H9 (cell line): ENCODE results near the gene ANK3. TPM values are rescaled to one million over a fixed set of nuclear protein-coding genes. Genes with fewer than 3 reads are reported as not detected.

Experiments used
- DNase-seq: peaks from one replicate; pipeline ENCODE4 v3.0.0-alpha.2; 2017
- H2AFZ ChIP-seq: one replicate; pipeline ENCODE4 v1.6.1; 2013; ENCODE audit warnings: mild to moderate bottlenecking, low read length, control low read depth, moderate library complexity
- H2AK5ac ChIP-seq: 2 replicates; pipeline ENCODE4 v1.6.1; 2013; ENCODE audit warnings: low read length, control low read depth, mixed read lengths; ENCODE audit not compliant: insufficient read length
- H2BK120ac ChIP-seq: one replicate; pipeline ENCODE4 v1.6.1; 2013; ENCODE audit warnings: low read depth, mild to moderate bottlenecking, low read length, control low read depth, inconsistent platforms; ENCODE audit not compliant: poor library complexity, severe bottlenecking
- H2BK12ac ChIP-seq: 2 replicates; pipeline ENCODE4 v1.6.1; 2013; ENCODE audit warnings: low read length, control low read depth, mixed read lengths, low read depth; ENCODE audit not compliant: insufficient read length
- H2BK15ac ChIP-seq: 2 replicates; pipeline ENCODE4 v1.6.1; 2013; ENCODE audit warnings: low read depth, low read length, control low read depth
- H2BK20ac ChIP-seq: one replicate; pipeline ENCODE4 v1.6.1; 2013; ENCODE audit warnings: low read depth, mild to moderate bottlenecking, low read length, control low read depth, inconsistent platforms; ENCODE audit not compliant: poor library complexity, severe bottlenecking
- H2BK5ac ChIP-seq: 2 replicates; pipeline ENCODE4 v1.6.1; 2013; ENCODE audit warnings: low read length, control low read depth, mixed read lengths; ENCODE audit not compliant: insufficient read length
- H3K14ac ChIP-seq: 2 replicates; pipeline ENCODE4 v1.6.1; 2013; ENCODE audit warnings: low read length, control low read depth; ENCODE audit not compliant: insufficient read depth
- H3K18ac ChIP-seq: 2 replicates; pipeline ENCODE4 v1.6.1; 2013; ENCODE audit warnings: low read depth, mild to moderate bottlenecking, mixed read lengths, low read length, control low read depth; ENCODE audit not compliant: insufficient read length
- H3K23ac ChIP-seq: 2 replicates; pipeline ENCODE4 v1.6.1; 2013; ENCODE audit warnings: low read length, control low read depth, mixed read lengths, low read depth; ENCODE audit not compliant: insufficient read length
- H3K23me2 ChIP-seq: 2 replicates; pipeline ENCODE4 v1.6.1; 2013; ENCODE audit warnings: low read depth, mild to moderate bottlenecking, mixed read lengths, low read length, control low read depth; ENCODE audit not compliant: insufficient read length, poor library complexity, severe bottlenecking
- H3K27ac ChIP-seq: 2 replicates; pipeline ENCODE4 v1.5.1; 2013; ENCODE audit warnings: low read length, control low read depth, mixed read lengths, low read depth; ENCODE audit not compliant: insufficient read length
- H3K27me3 ChIP-seq: 2 replicates; pipeline ENCODE4 v1.6.1; 2013; ENCODE audit warnings: low read length, control low read depth, inconsistent platforms; ENCODE audit not compliant: insufficient read depth
- H3K4ac ChIP-seq: 2 replicates; pipeline ENCODE4 v1.6.1; 2013; ENCODE audit warnings: low read depth, mild to moderate bottlenecking, control low read depth, inconsistent platforms, low read length, moderate library complexity
- H3K4me1 ChIP-seq: 2 replicates; pipeline ENCODE4 v1.6.1; 2013; ENCODE audit warnings: low read length, control low read depth, inconsistent platforms; ENCODE audit not compliant: insufficient read depth
- H3K4me2 ChIP-seq: 2 replicates; pipeline ENCODE4 v1.6.1; 2013; ENCODE audit warnings: low read length, control low read depth, mixed read lengths; ENCODE audit not compliant: insufficient read length, insufficient read depth
- H3K56ac ChIP-seq: 2 replicates; pipeline ENCODE4 v1.6.1; 2013; ENCODE audit warnings: low read depth, mild to moderate bottlenecking, mixed read lengths, low read length, control low read depth; ENCODE audit not compliant: insufficient read length
- H3K79me1 ChIP-seq: 2 replicates; pipeline ENCODE4 v1.6.1; 2013; ENCODE audit warnings: low read depth, mild to moderate bottlenecking, moderate library complexity, low read length, control low read depth, inconsistent platforms; ENCODE audit not compliant: insufficient read depth, poor library complexity, severe bottlenecking
- H3K79me2 ChIP-seq: 2 replicates; pipeline ENCODE4 v1.6.1; 2013; ENCODE audit warnings: low read length, control low read depth, inconsistent platforms; ENCODE audit not compliant: insufficient read depth
- H3K9ac ChIP-seq: 2 replicates; pipeline ENCODE4 v1.6.1; 2013; ENCODE audit warnings: low read length, control low read depth, mixed read lengths; ENCODE audit not compliant: insufficient read length; ENCODE audit errors: extremely low read depth
- H3K9me3 ChIP-seq: one replicate; pipeline ENCODE4 v1.6.1; 2013; ENCODE audit warnings: low read depth, low read length, inconsistent platforms; ENCODE audit not compliant: control insufficient read depth
- H3T11ph ChIP-seq: one replicate; pipeline ENCODE4 v1.6.1; 2013; ENCODE audit warnings: mild to moderate bottlenecking, low read length, control low read depth, inconsistent platforms
- H4K20me1 ChIP-seq: one replicate; pipeline ENCODE4 v1.6.1; 2013; ENCODE audit not compliant: control insufficient read depth, insufficient read length, insufficient read depth
- H4K5ac ChIP-seq: 2 replicates; pipeline ENCODE4 v1.6.1; 2013; ENCODE audit warnings: low read depth, mild to moderate bottlenecking, mixed read lengths, low read length, control low read depth; ENCODE audit not compliant: insufficient read length
- H4K8ac ChIP-seq: replicated peaks from 2 replicates; pipeline ENCODE4 v1.6.1; 2013; ENCODE audit warnings: low read length, control low read depth, mixed read lengths, low read depth; ENCODE audit not compliant: insufficient read length
- H4K91ac ChIP-seq: 2 replicates; pipeline ENCODE4 v1.6.1; 2013; ENCODE audit warnings: low read depth, mild to moderate bottlenecking, moderate library complexity, mixed read lengths, low read length, control low read depth; ENCODE audit not compliant: insufficient read length
- H3K27ac Mint-ChIP-seq, 3 experiments: 2 replicates in 2 of 3; 3 replicates in 1 of 3; pipeline ENCODE4 v1.8.0; 2020 to 2021; ENCODE audit warnings: mixed read lengths in 3 of 3, mild to moderate bottlenecking in 1 of 3, moderate library complexity in 1 of 3
- H3K27me3 Mint-ChIP-seq: 2 replicates; pipeline ENCODE4 v1.8.0; 2021; ENCODE audit warnings: low read depth, mild to moderate bottlenecking, moderate library complexity, mixed read lengths
- H3K36me3 Mint-ChIP-seq, 3 experiments: 2 replicates in 2 of 3; 3 replicates in 1 of 3; pipeline ENCODE4 v1.8.0; 2020 to 2021; ENCODE audit warnings: low read depth in 3 of 3, mixed read lengths in 3 of 3; ENCODE audit not compliant: insufficient read depth in 1 of 3
- H3K4me1 Mint-ChIP-seq, 2 experiments: 2 replicates each; pipeline ENCODE4 v1.8.0; 2020; ENCODE audit warnings: mixed read lengths in 2 of 2
- H3K4me3 Mint-ChIP-seq, 2 experiments: 2 replicates in 1 of 2; 3 replicates in 1 of 2; pipeline ENCODE4 v1.8.0; 2020 to 2021; ENCODE audit warnings: mild to moderate bottlenecking in 2 of 2, mixed read lengths in 2 of 2, moderate library complexity in 1 of 2
- H3K9me3 Mint-ChIP-seq, 2 experiments: 2 replicates in 1 of 2; 3 replicates in 1 of 2; pipeline ENCODE4 v1.8.0; 2020; ENCODE audit warnings: mild to moderate bottlenecking in 2 of 2, mixed read lengths in 2 of 2, moderate library complexity in 1 of 2
- CTCF ChIP-seq: fragments of 200-600 bp; sonication (generic); conservative IDR thresholded peaks from 3 replicates; pipeline ENCODE4 v1.8.0; 2021; ENCODE audit warnings: antibody characterized with exemption, mild to moderate bottlenecking
- whole genome bisulfite sequencing: extraction: QIAGEN DNeasy Blood & Tissue Kit; methylation state at CpG from one replicate; pipeline ENCODE4 v1.1.7; 2013; ENCODE audit warnings: missing lambda C conversion rate, low lambda C conversion rate, mixed read lengths; ENCODE audit not compliant: insufficient read length; ENCODE audit errors: extremely low coverage; 5-methylcytosine and 5-hydroxymethylcytosine counted together
- total RNA-seq: library from RNA; stranded (reverse); gene quantifications from 2 replicates; pipeline ENCODE4 v1.2.1, GENCODE V29; 2021

Gene ANK3
- total RNA-seq, 1 experiment from 2014 or later = 59.6 TPM

GRCh38 chr10:60252688-60253087, 137.0 kb downstream of the ANK3 start:
- Histone ChIP-seq H3T11ph (no peak overlapping the region), H2BK5ac (no peak overlapping the region), H3K9ac (no peak overlapping the region), H3K9me3 (no peaks in the 10 kb centered on the region), H3K4ac (no peak overlapping the region), H3K23ac (no peak overlapping the region), H2BK20ac (no peak overlapping the region), H3K79me2 (no peaks in the 10 kb centered on the region), H4K20me1 (no peaks in the 10 kb centered on the region), H4K91ac (no peak overlapping the region), H3K79me1 (no peaks in the 10 kb centered on the region), H3K4me1 (no peaks in the 10 kb centered on the region), H2BK120ac (no peak overlapping the region), H3K4me2 (no peak overlapping the region), H4K5ac (no peak overlapping the region), H3K56ac (no peak overlapping the region), H4K8ac (no peak overlapping the region), H3K27me3 (no peaks in the 10 kb centered on the region), H3K18ac (no peak overlapping the region), H2AFZ (no peak overlapping the region), H2AK5ac (no peak overlapping the region), H3K23me2 (no peaks in the 10 kb centered on the region), H2BK12ac (no peak overlapping the region), H3K27ac (no peak overlapping the region), H2BK15ac (no peak overlapping the region), H3K14ac (no peak overlapping the region)
- WGBS = no CpG with 5 or more reads among the region's 4 CpGs
- peak; percentile 38; the same call in 2 of the 3 replicates for TF ChIP-seq CTCF
- Mint-ChIP-seq H3K36me3 (no peaks in the 10 kb centered on the region), H3K27me3 (no peaks in the 10 kb centered on the region), H3K9me3 (no peaks in the 10 kb centered on the region), H3K4me3 (no peak overlapping the region), H3K4me1 (peaks cover 2 to 5% of the 10 kb centered on the region in 2 experiments), H3K27ac (no peak overlapping the region)
- DNase-seq = peak; percentile 54
